Smooth muscle cell (in vitro differentiated cells): ENCODE results near the gene PLA2G2F. TPM values are rescaled to one million over a fixed set of nuclear protein-coding genes. Genes with fewer than 3 reads are reported as not detected.

Experiments
- DNase-seq: peaks from one replicate; lab custom pipeline; 2025; ENCODE audit not compliant: unreplicated experiment; lab: John Stamatoyannopoulos, UW
- H2AFZ ChIP-seq: fragments of 200-600 bp; sonication (generic); 2 replicates; pipeline ENCODE4 v1.6.0; 2016; ENCODE audit warnings: antibody characterized with exemption, low read depth, mild to moderate bottlenecking
- H3F3A ChIP-seq: fragments of 200-600 bp; sonication (generic); 2 replicates; pipeline ENCODE4 v1.6.0; 2017; ENCODE audit warnings: antibody characterized with exemption, low read depth
- H3K27ac ChIP-seq: fragments of 200-600 bp; sonication (generic); 2 replicates; pipeline ENCODE4 v1.5.1; 2016; ENCODE audit warnings: low read depth, mild to moderate bottlenecking
- H3K27me3 ChIP-seq: fragments of 200-600 bp; sonication (generic); 2 replicates; pipeline ENCODE4 v1.6.1; 2016; ENCODE audit warnings: low read depth, mild to moderate bottlenecking
- H3K36me3 ChIP-seq: fragments of 200-600 bp; sonication (generic); 2 replicates; pipeline ENCODE4 v1.5.1; 2016; ENCODE audit warnings: low read depth
- H3K4me1 ChIP-seq: fragments of 200-600 bp; sonication (generic); 2 replicates; pipeline ENCODE4 v1.5.1; 2016; ENCODE audit warnings: low read depth
- H3K4me2 ChIP-seq: fragments of 200-600 bp; sonication (generic); 2 replicates; pipeline ENCODE4 v1.6.0; 2016; ENCODE audit warnings: mild to moderate bottlenecking
- H3K4me3 ChIP-seq: fragments of 200-600 bp; sonication (generic); 2 replicates; pipeline ENCODE4 v1.5.1; 2016; ENCODE audit warnings: mild to moderate bottlenecking
- H3K79me2 ChIP-seq: fragments of 200-600 bp; sonication (generic); 2 replicates; pipeline ENCODE4 v1.6.0; 2016; ENCODE audit warnings: low read depth, mild to moderate bottlenecking
- H3K9ac ChIP-seq: fragments of 200-600 bp; sonication (generic); 2 replicates; pipeline ENCODE4 v1.6.0; 2016; ENCODE audit warnings: low read depth
- H3K9me3 ChIP-seq: fragments of 200-600 bp; sonication (generic); replicated peaks from 2 replicates; pipeline ENCODE4 v1.5.1; 2016; ENCODE audit warnings: low read depth
- H4K20me1 ChIP-seq: fragments of 200-600 bp; sonication (generic); 2 replicates; pipeline ENCODE4 v1.6.0; 2016; ENCODE audit warnings: low read depth
- CTCF ChIP-seq: fragments of 200-600 bp; sonication (generic); IDR thresholded peaks from 2 replicates; pipeline ENCODE4 v1.5.1; 2017; ENCODE audit warnings: borderline replicate concordance, mild to moderate bottlenecking, antibody characterized with exemption; ENCODE audit not compliant: insufficient read depth, poor library complexity, severe bottlenecking
- WGBS: methylation state at CpG from one replicate; pipeline ENCODE4 v1.1.7; 2016; ENCODE audit warnings: low lambda C conversion rate; 5-methylcytosine and 5-hydroxymethylcytosine counted together
- polyA plus RNA-seq: library from polyadenylated mRNA; unstranded; fragments of >200 nt; fragmentation: Nextera tagmentation; extraction: Ambion mirVana; gene quantifications from 2 replicates; pipeline ENCODE4 v1.2.1, GENCODE V29; 2016
- total RNA-seq: library from RNA; depleted of rRNA; stranded (reverse); fragments of >200 nt; gene quantifications from 2 replicates; pipeline ENCODE4 v1.2.3, GENCODE V29; 2014

PLA2G2F gene
- total and polyA plus RNA-seq, 2 experiments from 2014 or later, result 0.81 to 1.9 TPM

GRCh38 chr1:20108366-20109123, 30.6 kb upstream of the PLA2G2F start:
- H3K4me2 ChIP-seq, result no peak overlapping the region
- no peak for DNase-seq
- H2AFZ ChIP-seq, result no peak overlapping the region
- no peaks in the 10 kb centered on the region for H3K27me3 ChIP-seq
- H3K4me3 ChIP-seq, result no peak overlapping the region
- H3K79me2 ChIP-seq, result no peaks in the 10 kb centered on the region
- no peak overlapping the region for H3K9ac ChIP-seq
- no peaks in the 10 kb centered on the region for H3K36me3 ChIP-seq
- peak overlapping the region; percentile 9 for H3K27ac ChIP-seq
- H3K9me3 ChIP-seq, result no peaks in the 10 kb centered on the region
- H4K20me1 ChIP-seq, result no peaks in the 10 kb centered on the region
- no peak for TF ChIP-seq CTCF
- H3F3A ChIP-seq, result no peaks in the 10 kb centered on the region
- WGBS, result 90% methylated on average over 5 of the region's 5 CpGs
- no peaks in the 10 kb centered on the region for H3K4me1 ChIP-seq

- no peak for TF ChIP-seq CTCF
- no peaks in the 10 kb centered on the region for H3K9me3 ChIP-seq
- H3K36me3 ChIP-seq, result no peaks in the 10 kb centered on the region
- no peaks in the 10 kb centered on the region for H3K4me1 ChIP-seq
- WGBS, result 78% methylated on average over 4 of the region's 4 CpGs
- H2AFZ ChIP-seq, result no peak overlapping the region
- DNase-seq, result no peak
- no peak overlapping the region for H3K4me2 ChIP-seq
- H4K20me1 ChIP-seq, result no peaks in the 10 kb centered on the region
- H3F3A ChIP-seq, result no peaks in the 10 kb centered on the region
- no peak overlapping the region for H3K4me3 ChIP-seq
- H3K27ac ChIP-seq, result no peak overlapping the region
- no peaks in the 10 kb centered on the region for H3K27me3 ChIP-seq
- no peaks in the 10 kb centered on the region for H3K79me2 ChIP-seq
- H3K9ac ChIP-seq, result no peak overlapping the region
Observed at GRCh38 chr1:20109223-20109856, 29.8 kb upstream of the PLA2G2F start.

- no peak for TF ChIP-seq CTCF
- Histone ChIP-seq H3K4me2 (no peak overlapping the region), H3K36me3 (no peaks in the 10 kb centered on the region), H3F3A (no peaks in the 10 kb centered on the region), H3K4me1 (no peaks in the 10 kb centered on the region), H3K4me3 (no peak overlapping the region), H3K9me3 (no peaks in the 10 kb centered on the region), H2AFZ (no peak overlapping the region), H3K27ac (peak overlapping the region; percentile 25), H3K9ac (no peak overlapping the region), H3K27me3 (no peaks in the 10 kb centered on the region), H3K79me2 (no peaks in the 10 kb centered on the region), H4K20me1 (no peaks in the 10 kb centered on the region)
- no peak for DNase-seq
- WGBS, result 46% methylated on average over 12 of the region's 12 CpGs
Observed at GRCh38 chr1:20110679-20111078, 28.4 kb upstream of the PLA2G2F start.
